GM18520 (cell line): ENCODE results near the gene TRIP11.
A peak's percentile ranks its signal among the peaks of the same experiment; 100 is the strongest.
"Not testable (repeated sequence)": the region's sequence is repeated elsewhere in the genome, so short reads cannot be mapped to it uniquely, and the experiment has no call there.

Source experiments
- ATAC-seq: cut with Tn5 transposase; IDR thresholded peaks from one replicate; pipeline ENCODE4 v1.9.1; 2021; ENCODE audit not compliant: unreplicated experiment

Gene TRIP11

DNA sequence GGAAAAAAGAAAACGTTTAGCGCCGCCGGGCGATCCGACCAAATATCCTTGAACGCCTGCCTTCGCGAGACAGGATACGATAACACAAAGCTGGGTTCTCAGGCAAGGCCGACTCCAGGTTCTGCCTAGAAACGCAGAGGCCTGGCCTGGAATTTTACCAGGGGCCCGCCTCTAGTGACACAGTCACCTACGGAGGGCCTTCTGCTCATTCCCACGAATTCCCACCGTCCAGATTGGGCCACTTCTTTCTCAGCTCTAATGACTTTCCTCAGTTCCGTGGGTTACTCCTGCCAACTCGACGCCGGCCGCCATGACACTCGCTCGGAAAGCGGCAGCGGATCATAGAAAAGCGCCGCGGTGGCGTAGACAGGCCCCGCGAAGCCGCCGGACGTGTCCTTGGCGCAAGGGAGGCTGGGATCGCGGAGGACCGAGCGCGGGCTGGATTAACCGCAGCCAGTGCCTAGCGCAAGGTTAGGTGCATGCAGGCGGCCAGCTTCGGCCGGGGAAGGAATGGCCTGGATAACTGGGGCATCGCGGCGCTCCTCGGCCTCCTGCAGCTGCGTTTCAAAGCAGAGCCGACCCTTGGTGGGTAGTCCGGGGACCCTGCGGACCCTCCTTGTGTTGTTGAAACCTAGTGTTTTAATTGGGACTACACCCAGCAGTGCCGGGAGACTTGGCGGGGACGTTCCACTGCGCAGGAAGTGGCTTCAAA lies at the start of gene TRIP11:
TRIP11 (minus strand) TSS at position 341 of the 712 bp plus-strand sequence. CDS start 374 bp downstream, outside the sequence.
- peak; percentile 95 for ATAC-seq

DNA sequence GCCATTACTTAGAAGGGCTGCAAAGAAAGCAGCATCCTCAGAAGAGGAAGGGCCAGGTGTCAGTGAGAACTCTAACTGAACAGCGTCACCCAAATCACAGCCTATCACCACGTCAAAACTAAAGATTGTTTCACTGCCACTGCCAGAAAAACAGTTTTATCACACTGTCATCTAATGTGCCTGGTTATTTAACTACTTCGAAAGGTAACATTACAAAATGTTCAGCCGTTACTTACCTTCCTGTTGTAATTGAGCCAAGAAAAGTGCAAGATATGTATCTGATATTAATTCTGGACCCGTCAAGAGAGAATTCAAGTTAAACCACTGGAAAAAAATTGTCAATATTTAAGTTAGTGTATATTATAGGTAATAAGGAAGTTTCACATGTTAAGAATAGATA lies 48.6 kb upstream of the TRIP11 start:
- ATAC-seq: no peak

- ATAC-seq: no peak
These were observed 34.7 kb upstream of the TRIP11 start for GRCh38 chr14:92074555-92074954.

- no peak for ATAC-seq
These were observed 18.4 kb upstream of the TRIP11 start for GRCh38 chr14:92058006-92058917.

DNA sequence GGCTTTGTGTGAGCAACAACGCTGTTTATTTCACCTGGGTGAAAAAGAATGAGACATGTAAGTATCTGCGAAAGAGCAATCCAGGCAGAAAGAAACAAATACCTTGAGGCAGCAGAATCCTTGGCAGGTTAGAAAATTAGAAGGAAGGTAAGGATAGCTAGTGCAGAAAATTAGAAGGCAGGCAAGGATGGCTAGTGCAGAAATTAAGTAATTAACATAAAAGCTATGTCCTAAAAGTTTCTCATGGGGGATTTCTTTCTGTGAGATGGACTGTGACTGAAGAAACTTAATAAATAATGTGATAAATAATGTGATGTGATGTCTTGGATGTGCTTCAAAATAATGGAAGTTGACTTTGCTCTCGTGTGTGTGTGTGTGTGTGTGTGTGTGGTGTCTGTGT lies 9.9 kb upstream of the TRIP11 start:
- no peak for ATAC-seq

GRCh38 chr14:92049221-92049620 lies 9.4 kb upstream of the TRIP11 start:
- not testable (repeated sequence) for ATAC-seq

- not testable (repeated sequence) for ATAC-seq
These were observed 6.0 kb upstream of the TRIP11 start for GRCh38 chr14:92045904-92046303.

DNA sequence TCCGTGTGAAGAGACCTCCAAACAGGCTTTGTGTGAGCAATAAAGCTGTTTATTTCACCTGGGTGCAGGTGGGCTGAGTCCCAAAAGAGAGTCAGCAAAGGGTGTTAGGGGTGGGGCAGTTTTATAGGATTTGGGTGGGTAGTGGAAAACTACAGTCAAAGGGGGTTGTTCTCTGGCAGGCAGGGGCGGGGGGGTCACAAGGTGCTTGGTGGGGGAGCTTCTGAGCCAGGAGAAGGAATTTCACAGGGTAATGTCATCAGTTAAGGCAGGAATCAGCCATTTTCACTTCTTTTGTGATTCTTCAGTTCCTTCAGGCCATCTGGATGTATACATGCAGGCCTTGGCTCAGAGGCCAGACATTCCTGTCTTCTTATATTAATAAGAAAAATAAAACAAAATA lies 1.9 kb upstream of the TRIP11 start:
- ATAC-seq: not testable (repeated sequence)

DNA sequence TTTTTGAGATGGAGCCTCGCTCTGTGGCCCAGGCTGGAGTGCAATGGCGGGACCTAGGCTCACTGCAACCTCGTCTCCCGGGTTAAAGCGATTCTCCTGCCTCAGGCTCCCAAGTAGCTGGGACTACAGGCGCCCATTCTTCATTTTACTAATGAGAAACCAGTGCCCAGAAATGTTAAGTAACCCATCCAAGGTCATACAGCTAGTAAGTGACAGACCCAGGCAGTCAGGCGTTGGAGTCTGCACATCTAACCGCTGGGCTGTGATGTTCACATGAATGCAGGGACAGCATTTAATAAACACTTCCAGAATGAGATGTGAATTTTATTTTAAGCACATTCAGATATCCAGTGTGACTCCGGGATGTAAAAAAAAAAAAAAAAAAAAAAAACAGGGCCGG lies 1.3 kb upstream of the TRIP11 start:
- no peak for ATAC-seq

DNA sequence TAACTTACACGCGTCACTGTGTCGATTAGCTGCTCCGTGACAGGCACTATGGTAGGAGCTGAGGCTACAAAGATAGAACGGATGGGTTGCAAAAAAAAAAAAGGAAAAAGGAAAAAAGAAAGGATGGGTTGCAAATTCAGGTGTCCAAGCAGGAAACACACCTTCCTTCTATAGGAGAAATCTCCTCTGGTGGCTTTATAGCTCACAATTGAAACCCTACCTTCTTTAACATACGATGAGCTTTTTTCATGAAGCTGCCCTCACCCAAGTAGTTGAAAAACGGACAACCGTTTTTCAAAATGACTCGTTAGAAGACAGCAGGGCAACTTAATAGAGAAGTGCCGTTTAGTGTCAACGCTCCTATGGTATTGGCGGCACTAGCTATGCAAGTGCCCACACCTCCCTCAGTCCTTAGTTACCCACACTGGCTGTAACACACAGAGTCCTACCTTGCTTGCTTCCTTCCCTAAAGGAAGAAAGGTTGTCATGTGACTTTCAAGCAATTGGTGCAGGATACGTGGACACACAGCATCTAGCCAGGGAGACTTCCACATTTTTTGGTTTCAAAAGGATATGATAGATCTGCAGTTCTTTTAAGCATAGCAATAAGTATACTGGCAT lies 682 bp upstream of the TRIP11 start:
- ATAC-seq: no peak

- no peak for ATAC-seq
These were observed 668 bp downstream of the TRIP11 start for GRCh38 chr14:92039063-92039718.

GRCh38 chr14:92037989-92038388 lies 1.9 kb downstream of the TRIP11 start:
- no peak for ATAC-seq

DNA sequence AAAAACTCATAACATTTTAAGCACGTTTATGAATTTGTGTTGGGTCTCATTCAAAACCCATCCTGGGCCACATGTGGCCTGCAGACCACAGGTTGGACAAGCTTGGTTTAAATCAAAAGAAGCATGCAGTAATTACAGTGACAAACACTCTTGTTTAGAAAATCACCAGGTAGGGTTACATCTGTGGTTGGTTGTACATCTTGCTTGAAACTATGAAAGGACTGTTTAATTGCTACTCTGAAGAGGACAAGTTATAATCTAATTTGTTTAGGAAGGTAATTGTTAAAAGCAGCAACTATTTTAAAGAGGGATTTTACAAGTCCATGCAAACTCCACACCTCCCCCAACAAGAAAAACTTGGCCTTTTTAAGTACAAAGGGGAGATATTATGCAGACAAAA lies 4.0 kb downstream of the TRIP11 start:
- no peak for ATAC-seq

DNA sequence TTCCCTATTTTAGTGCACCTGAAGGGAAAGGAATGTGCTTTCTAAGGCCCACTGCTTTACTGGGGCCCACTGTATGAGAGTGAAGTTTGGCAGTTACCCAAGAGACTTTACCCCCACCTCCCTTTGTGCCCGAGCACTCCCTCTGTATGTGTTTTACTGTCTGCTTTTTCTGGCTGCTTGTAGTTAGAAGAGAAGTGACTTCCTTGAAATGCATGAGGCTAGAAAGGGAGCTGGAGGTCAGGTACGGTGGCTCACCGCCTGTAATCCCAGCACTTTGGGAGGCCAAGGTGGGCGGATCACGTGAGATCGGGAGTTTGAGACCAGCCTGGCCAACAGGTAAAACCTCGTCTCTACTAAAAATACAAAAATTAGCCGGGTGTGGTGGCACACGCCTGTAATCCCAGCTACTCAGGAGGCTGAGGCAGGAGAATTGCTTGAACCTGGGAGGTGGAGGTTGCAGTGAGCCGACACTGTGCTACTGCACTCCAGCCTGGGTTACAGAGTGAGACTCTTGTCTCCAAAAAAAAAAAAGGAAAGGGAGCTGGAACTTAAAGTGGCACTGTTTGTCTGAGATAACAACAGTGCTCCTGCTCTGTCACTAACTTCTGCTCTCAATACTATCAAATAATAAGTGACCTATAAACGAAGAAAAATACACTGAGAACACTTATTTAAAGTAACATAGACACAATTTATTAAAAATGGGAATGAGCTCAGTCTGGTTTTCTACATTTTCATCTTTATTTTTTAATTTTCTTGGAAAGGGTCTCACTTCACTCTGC lies 5.8 kb downstream of the TRIP11 start:
- ATAC-seq: no peak

- ATAC-seq: no peak
These were observed 6.4 kb downstream of the TRIP11 start for GRCh38 chr14:92033433-92033832.

- no peak for ATAC-seq
These were observed 13.2 kb downstream of the TRIP11 start for GRCh38 chr14:92026548-92027190.

DNA sequence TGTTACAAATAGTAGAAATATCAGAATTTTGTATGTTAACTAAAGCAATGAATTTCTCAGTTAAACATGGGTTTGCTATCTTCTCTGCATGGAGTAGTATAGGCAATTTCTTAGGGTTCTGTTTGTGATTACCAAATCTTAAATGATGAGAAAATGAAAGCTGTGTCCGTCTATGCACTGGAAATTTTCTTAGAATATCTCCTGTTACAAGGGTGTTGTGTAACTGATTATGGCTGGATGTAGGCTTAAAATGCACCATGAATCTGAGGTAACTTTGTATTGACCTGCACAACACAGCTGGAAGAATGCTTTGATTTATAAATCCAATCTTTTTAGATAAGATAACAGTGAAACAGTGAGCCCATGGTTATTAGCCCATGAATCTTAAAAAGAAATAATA lies 17.8 kb downstream of the TRIP11 start:
- ATAC-seq: no peak

GRCh38 chr14:92021523-92021922 lies 18.3 kb downstream of the TRIP11 start:
- ATAC-seq: no peak

DNA sequence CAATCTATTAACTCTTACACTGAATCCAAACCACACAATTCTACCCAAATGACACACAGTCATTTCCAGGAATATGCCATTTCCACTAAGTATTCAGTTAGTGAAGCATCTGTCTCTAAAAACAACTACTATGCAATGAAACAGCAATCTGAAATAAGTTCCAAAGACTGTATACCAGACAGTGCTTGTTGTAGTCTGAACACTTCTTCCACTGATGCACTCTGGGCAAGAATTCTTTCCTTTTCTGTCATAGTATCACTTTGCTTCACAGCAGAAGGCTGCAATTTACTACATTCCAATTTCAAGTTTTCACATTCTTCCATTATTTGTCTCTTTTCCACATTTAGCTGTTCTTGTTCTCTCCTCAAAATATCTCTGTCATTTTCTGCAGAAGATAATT lies 25.8 kb downstream of the TRIP11 start:
- no peak for ATAC-seq
